C4-2B (cell line): ENCODE measurements around the gene CARD10.

ENCODE experiments used
- ZFX ChIP-seq: fragments of 450-650 bp; IDR thresholded peaks from 2 replicates; pipeline ENCODE4 v1.6.1; 2017
- TF ChIP-seq, protein P1 (sequence below): fragments of 450-650 bp; conservative IDR thresholded peaks from 2 replicates; pipeline ENCODE4 v1.5.1; 2017; ENCODE audit warnings: mild to moderate bottlenecking

DNA sequence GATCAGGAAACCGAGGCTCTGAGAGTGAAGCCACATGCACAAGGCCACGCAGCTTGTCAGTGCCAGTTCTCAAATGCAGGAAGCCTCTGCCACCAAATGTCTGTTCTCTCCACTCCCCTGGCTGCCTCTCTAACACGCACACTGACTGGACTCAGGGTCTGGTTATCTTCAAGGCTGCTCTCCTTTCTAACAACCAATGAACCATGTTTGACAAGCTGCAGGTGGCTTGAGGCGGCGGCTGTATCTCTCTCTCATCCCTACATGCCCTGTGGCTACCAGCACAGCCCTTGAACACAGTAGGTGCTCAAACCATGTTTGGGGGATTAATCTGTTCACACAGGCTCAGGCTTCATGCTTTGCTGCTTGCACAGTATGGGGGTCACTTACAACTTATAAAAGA lies 56.8 kb downstream of the CARD10 start:
- TF ChIP-seq, protein P1, sequence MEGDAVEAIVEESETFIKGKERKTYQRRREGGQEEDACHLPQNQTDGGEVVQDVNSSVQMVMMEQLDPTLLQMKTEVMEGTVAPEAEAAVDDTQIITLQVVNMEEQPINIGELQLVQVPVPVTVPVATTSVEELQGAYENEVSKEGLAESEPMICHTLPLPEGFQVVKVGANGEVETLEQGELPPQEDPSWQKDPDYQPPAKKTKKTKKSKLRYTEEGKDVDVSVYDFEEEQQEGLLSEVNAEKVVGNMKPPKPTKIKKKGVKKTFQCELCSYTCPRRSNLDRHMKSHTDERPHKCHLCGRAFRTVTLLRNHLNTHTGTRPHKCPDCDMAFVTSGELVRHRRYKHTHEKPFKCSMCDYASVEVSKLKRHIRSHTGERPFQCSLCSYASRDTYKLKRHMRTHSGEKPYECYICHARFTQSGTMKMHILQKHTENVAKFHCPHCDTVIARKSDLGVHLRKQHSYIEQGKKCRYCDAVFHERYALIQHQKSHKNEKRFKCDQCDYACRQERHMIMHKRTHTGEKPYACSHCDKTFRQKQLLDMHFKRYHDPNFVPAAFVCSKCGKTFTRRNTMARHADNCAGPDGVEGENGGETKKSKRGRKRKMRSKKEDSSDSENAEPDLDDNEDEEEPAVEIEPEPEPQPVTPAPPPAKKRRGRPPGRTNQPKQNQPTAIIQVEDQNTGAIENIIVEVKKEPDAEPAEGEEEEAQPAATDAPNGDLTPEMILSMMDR = no peak
- TF ChIP-seq ZFX = no peak
